HepG2 (cell line): Measurements from ENCODE around the gene CDK17. TPM values are rescaled to one million over a fixed set of nuclear protein-coding genes. Genes with fewer than 3 reads are reported as not detected.

ENCODE experiments used
- ATAC-seq: fragments of 200-7000 bp; cut with Tn5 transposase; 3 replicates; pipeline ENCODE4 v1.9.1; 2020; ENCODE audit warnings: mild to moderate bottlenecking, moderate library complexity
- BruUV-seq: library from RNA; stranded (reverse); fragments of 400-500 nt; replicated peaks from 2 replicates; lab custom pipeline; 2021; lab: Mats Ljungman, UMichigan
- CTCF ChIA-PET: fragments of 300-600 bp; formaldehyde crosslinking; extraction: SDS; loops from one replicate; lab custom pipeline; 2021; ENCODE audit warnings: low total read pairs, inconsistent platforms, low intra/inter-chr PET ratio; lab: Yijun Ruan, JAX
- POLR2A ChIA-PET: fragments of 350-600 bp; sonication (Branson Sonifier 250); formaldehyde crosslinking; loops from one replicate; lab custom pipeline; 2020; ENCODE audit warnings: antibody characterized with exemption, inconsistent platforms; lab: Yijun Ruan, JAX
- DNase-seq: peaks from one replicate; pipeline ENCODE4 v3.0.0-alpha.2; 2015; ENCODE audit warnings: low spot score
- FAIRE-seq: peaks from 3 replicates; lab custom pipeline; 2011; peaks lifted over from hg19 to GRCh38; lab: Jason Lieb, UNC
- H2AFZ ChIP-seq: one replicate; pipeline ENCODE4 v1.6.1; 2011; ENCODE audit warnings: low read length, inconsistent platforms
- H3K27ac ChIP-seq: fragments of 300-600 bp; 3 replicates; pipeline ENCODE4 v1.8.0; 2011; ENCODE audit warnings: mixed run types, mild to moderate bottlenecking, mixed read lengths, low read length, inconsistent platforms; ENCODE audit not compliant: insufficient read depth; ENCODE audit errors: extremely low read length
- H3K27me3 ChIP-seq, 2 experiments: fragments of 200-600 bp in 1 of 2; 2 replicates in 1 of 2; 3 replicates in 1 of 2; pipeline versions ENCODE4 v1.6.0 to v1.8.0; 2011; ENCODE audit warnings: low read length in 2 of 2, mild to moderate bottlenecking in 2 of 2, moderate library complexity in 2 of 2, inconsistent platforms in 1 of 2; ENCODE audit not compliant: insufficient read depth in 2 of 2, control insufficient read depth in 1 of 2
- H3K36me3 ChIP-seq, 2 experiments: fragments of 200-600 bp in 1 of 2; replicated peaks in 1 of 2; 2 replicates in 1 of 2; 3 replicates in 1 of 2; pipeline versions ENCODE4 v1.5.1 to v1.8.0; 2011; ENCODE audit warnings: low read length in 2 of 2, inconsistent platforms in 1 of 2; ENCODE audit not compliant: insufficient read depth in 2 of 2, control insufficient read depth in 1 of 2
- H3K4me1 ChIP-seq: 2 replicates; pipeline ENCODE4 v1.5.1; 2012; ENCODE audit warnings: low read length, inconsistent platforms; ENCODE audit not compliant: insufficient read depth
- H3K4me2 ChIP-seq: 2 replicates; pipeline ENCODE4 v1.6.0; 2011; ENCODE audit warnings: low read depth, low read length, inconsistent platforms
- H3K4me3 ChIP-seq, 3 experiments: fragments of 200-600 bp in 1 of 3; sonication (generic), shearing (Covaris generic) in 1 of 3; replicated peaks in 1 of 3; 2 replicates each; pipeline ENCODE4 v1.5.1; 2011 to 2016; ENCODE audit warnings: low read length in 3 of 3, inconsistent platforms in 2 of 3, low read depth in 2 of 3, mild to moderate bottlenecking in 2 of 3, control low read depth in 1 of 3, mixed read lengths in 1 of 3; ENCODE audit not compliant: insufficient read depth in 1 of 3
- H3K79me2 ChIP-seq: one replicate; pipeline ENCODE4 v1.6.1; 2011; ENCODE audit warnings: low read length, inconsistent platforms; ENCODE audit not compliant: insufficient read depth
- H3K9ac ChIP-seq: 2 replicates; pipeline ENCODE4 v1.6.0; 2011; ENCODE audit warnings: mild to moderate bottlenecking, low read depth, low read length, inconsistent platforms; ENCODE audit not compliant: insufficient read depth
- H3K9me3 ChIP-seq: 2 replicates; pipeline ENCODE4 v1.5.1; 2012; ENCODE audit warnings: mild to moderate bottlenecking, low read length
- H4K20me1 ChIP-seq: 2 replicates; pipeline ENCODE4 v1.6.0; 2011; ENCODE audit warnings: inconsistent platforms, mild to moderate bottlenecking, low read length, moderate library complexity; ENCODE audit not compliant: insufficient read depth
- NFRKB ChIP-seq: fragments of 450-650 bp; IDR thresholded peaks from 2 replicates; pipeline ENCODE4 v1.6.1; 2017
- ZBTB40 ChIP-seq, 2 experiments: fragments of 450-650 bp in 1 of 2; sonication (generic) in 1 of 2; formaldehyde crosslinking in 1 of 2; IDR thresholded peaks; 2 replicates each; pipeline versions ENCODE4 v1.6.1 to v1.8.0; 2016 to 2022; ENCODE audit warnings: antibody characterized with exemption in 1 of 2, mild to moderate bottlenecking in 1 of 2, missing genetic modification reagents in 1 of 2
- ZNF782 ChIP-seq: sonication (generic); formaldehyde crosslinking; IDR thresholded peaks from 2 replicates; pipeline ENCODE4 v1.4.0; 2020; ENCODE audit warnings: missing genetic modification reagents, mild to moderate bottlenecking, borderline replicate concordance
- ZSCAN29 ChIP-seq: sonication (generic); formaldehyde crosslinking; conservative IDR thresholded peaks from 2 replicates; pipeline ENCODE4 v1.4.0; 2020; ENCODE audit warnings: mild to moderate bottlenecking, missing genetic modification reagents
- WGBS: methylation state at CpG from one replicate; pipeline ENCODE4 v1.1.6; 2017; ENCODE audit warnings: low lambda C conversion rate; 5-methylcytosine and 5-hydroxymethylcytosine counted together
- in situ Hi-C: cut with HindIII; loops from 2 replicates; pipeline ENCODE4 v1.10.0; 2017; ENCODE audit warnings: low pct_unique_long_range_greater_than_20kb; ENCODE audit not compliant: extremely low pct_ligation_motif_present
- intact Hi-C: fragments of 100-400 bp; cut with micrococcal nuclease; formaldehyde crosslinking; loops from one replicate; pipeline ENCODE4 v1.10.0; 2022; ENCODE audit not compliant: unreplicated experiment
- polyA plus RNA-seq, 8 experiments: library from polyadenylated mRNA; depleted of rRNA in 3 of 8; stranded (reverse) in 7 of 8; unstranded in 1 of 8; fragments of >200 nt; fragmentation: Illumina TruSeq in 4 of 8; extraction: Trizol in 4 of 8; gene quantifications; 2 replicates each; pipeline versions ENCODE4 v1.2.1 to v1.2.3, GENCODE V29; 2011 to 2016; ENCODE audit warnings: low read depth in 4 of 8, missing spikeins in 1 of 8, mixed read lengths in 1 of 8; ENCODE audit not compliant: insufficient read depth in 1 of 8
- total RNA-seq, 5 experiments: library from RNA; depleted of rRNA; stranded (reverse); fragments of >200 nt; fragmentation: Illumina TruSeq; extraction: Trizol; gene quantifications; 2 replicates each; pipeline ENCODE4 v1.2.3, GENCODE V29; 2016; ENCODE audit warnings: low read depth in 1 of 5

CDK17 gene
- total and polyA plus RNA-seq, 2 of the 13 experiments (the other 11 are each of a cell fraction or from before 2014, with no cell fraction given), result 9.9 to 22.3 TPM

- ATAC-seq (no peak), DNase-seq (no peak), FAIRE-seq (no peak)
- ChIA-PET POLR2A (no interaction called here), CTCF (no interaction called here)
- no peak overlapping the region for H3K4me3 ChIP-seq
- intact Hi-C loops (no loop called here), in situ Hi-C loops (no loop called here)
- TF ChIP-seq ZSCAN29 (CRISPR knock-in tag), result no peak
- no peak for TF ChIP-seq NFRKB
- TF ChIP-seq ZNF782 (CRISPR knock-in tag), result no peak
- no peaks in the 10 kb centered on the region for H3K27me3 ChIP-seq
- H3K4me1 ChIP-seq, result no peaks in the 10 kb centered on the region
- H3K27ac ChIP-seq, result no peak overlapping the region
- H3K79me2 ChIP-seq, result no peaks in the 10 kb centered on the region
- no peaks in the 10 kb centered on the region for H4K20me1 ChIP-seq
- H3K9ac ChIP-seq, result no peak overlapping the region
- no peak overlapping the region for H2AFZ ChIP-seq
- BruUV-seq, result no TSS peak
- H3K36me3 ChIP-seq, result peaks cover 8 to 31% of the 10 kb centered on the region in 2 experiments
- H3K4me2 ChIP-seq, result no peak overlapping the region
- 90% methylated on average over 5 of the region's 5 CpGs for WGBS
- H3K9me3 ChIP-seq, result no peaks in the 10 kb centered on the region
Observed at GRCh38 chr12:96289067-96289466, 111.2 kb downstream of the CDK17 start.

- H3K27ac ChIP-seq, result no peak overlapping the region
- peaks cover 8 to 45% of the 10 kb centered on the region in 2 experiments for H3K36me3 ChIP-seq
- ATAC-seq (no peak), DNase-seq (no peak), FAIRE-seq (no peak)
- no peaks in the 10 kb centered on the region for H4K20me1 ChIP-seq
- BruUV-seq, result no TSS peak
- in situ Hi-C loops (no loop called here), intact Hi-C loops (no loop called here)
- H3K4me3 ChIP-seq, result no peak overlapping the region
- H3K9me3 ChIP-seq, result no peaks in the 10 kb centered on the region
- no peaks in the 10 kb centered on the region for H3K27me3 ChIP-seq
- no peak overlapping the region for H3K4me2 ChIP-seq
- ChIA-PET CTCF (no interaction called here), POLR2A (no interaction called here)
- no peak overlapping the region for H3K9ac ChIP-seq
- TF ChIP-seq ZBTB40 (IDR thresholded peaks at IDR 0.05), result no peak
- no peak for TF ChIP-seq ZBTB40 (CRISPR knock-in tag; IDR thresholded peaks at IDR 0.05)
- no peaks in the 10 kb centered on the region for H3K4me1 ChIP-seq
- no peak overlapping the region for H2AFZ ChIP-seq
- no peaks in the 10 kb centered on the region for H3K79me2 ChIP-seq
Observed at GRCh38 chr12:96285158-96285557, 115.1 kb downstream of the CDK17 start.
